ENCODE results near the gene AMN1. TPM values are rescaled to one million over a fixed set of nuclear protein-coding genes. Genes with fewer than 3 reads are reported as not detected.

Gene AMN1
- total RNA-seq, 2 experiments from 2014 or later = 5.9 to 7.3 TPM

- Mint-ChIP-seq H3K27me3 (no peaks in the 10 kb centered on the region), H3K36me3 (peaks cover 5% of the 10 kb centered on the region), H3K27ac (peak overlapping the region; percentile 100), H3K4me1 (peaks cover 9% of the 10 kb centered on the region), H3K4me3 (peak overlapping the region; percentile 97), H3K9me3 (no peaks in the 10 kb centered on the region)
- POLR2A ChIA-PET = interaction anchor here (0.7 to 1.5 kb wide), 7 partner anchors 65 to 476 kb away, joined by 3 to 15 read pairs (median 4); partner anchors contain the start of genes AMN1 and RESF1
- DNase-seq (no peak), ATAC-seq (ENCODE audit: low read depth) (peak; percentile 7)
Measured at GRCh38 chr12:31658471-31659086, 70.2 kb downstream of the AMN1 start.

GRCh38 chr12:31655792-31656191, 73.0 kb downstream of the AMN1 start:
- Mint-ChIP-seq H3K4me3 (no peak overlapping the region), H3K4me1 (peaks cover 17% of the 10 kb centered on the region), H3K27me3 (no peaks in the 10 kb centered on the region), H3K9me3 (no peaks in the 10 kb centered on the region), H3K27ac (no peak overlapping the region), H3K36me3 (no peaks in the 10 kb centered on the region)
- DNase-seq = no peak
- POLR2A ChIA-PET = no interaction called here
- ATAC-seq (ENCODE audit: low read depth) = no peak

- DNase-seq (no peak), ATAC-seq (ENCODE audit: low read depth) (no peak)
- Mint-ChIP-seq H3K4me1 (peaks cover 17% of the 10 kb centered on the region), H3K36me3 (no peaks in the 10 kb centered on the region), H3K27ac (no peak overlapping the region), H3K27me3 (no peaks in the 10 kb centered on the region), H3K9me3 (no peaks in the 10 kb centered on the region), H3K4me3 (no peak overlapping the region)
- POLR2A ChIA-PET = no interaction called here
Measured at GRCh38 chr12:31655208-31655607, 73.6 kb downstream of the AMN1 start.

- DNase-seq (no peak), ATAC-seq (ENCODE audit: low read depth) (no peak)
- Mint-ChIP-seq H3K27ac (peak overlapping the region; percentile 98), H3K27me3 (no peaks in the 10 kb centered on the region), H3K4me1 (peaks cover 11% of the 10 kb centered on the region), H3K4me3 (peak overlapping the region; percentile 73), H3K36me3 (no peaks in the 10 kb centered on the region), H3K9me3 (no peaks in the 10 kb centered on the region)
- POLR2A ChIA-PET = interaction anchor here (0.6 to 1.5 kb wide), 2 partner anchors 660 to 1084 kb away, joined by 4 to 10 read pairs; no protein-coding TSS in a partner anchor
Measured at GRCh38 chr12:31651893-31652521, 76.8 kb downstream of the AMN1 start.

GRCh38 chr12:31650918-31651317, 77.9 kb downstream of the AMN1 start:
- Mint-ChIP-seq H3K27me3 (no peaks in the 10 kb centered on the region), H3K4me3 (no peak overlapping the region), H3K27ac (no peak overlapping the region), H3K4me1 (peaks cover 11% of the 10 kb centered on the region), H3K9me3 (no peaks in the 10 kb centered on the region), H3K36me3 (no peaks in the 10 kb centered on the region)
- ATAC-seq (ENCODE audit: low read depth) (no peak), DNase-seq (no peak)
- POLR2A ChIA-PET = no interaction called here

- Mint-ChIP-seq H3K36me3 (no peaks in the 10 kb centered on the region), H3K27me3 (peaks cover 2% of the 10 kb centered on the region), H3K4me1 (no peaks in the 10 kb centered on the region), H3K27ac (no peak overlapping the region), H3K4me3 (no peak overlapping the region), H3K9me3 (no peaks in the 10 kb centered on the region)
- ATAC-seq (ENCODE audit: low read depth) (no peak), DNase-seq (no peak)
- POLR2A ChIA-PET = no interaction called here
Measured at GRCh38 chr12:31647086-31647491, 81.7 kb downstream of the AMN1 start.

- ATAC-seq (ENCODE audit: low read depth) = no peak
Measured at GRCh38 chr12:31645924-31646323, 82.9 kb downstream of the AMN1 start.

GRCh38 chr12:31644536-31644935, 84.3 kb downstream of the AMN1 start:
- Mint-ChIP-seq H3K9me3 (no peaks in the 10 kb centered on the region), H3K4me1 (no peaks in the 10 kb centered on the region), H3K27ac (no peak overlapping the region), H3K36me3 (no peaks in the 10 kb centered on the region), H3K4me3 (no peak overlapping the region), H3K27me3 (peaks cover 2% of the 10 kb centered on the region)
- DNase-seq = no peak
- no peak for ATAC-seq (ENCODE audit: low read depth)
- POLR2A ChIA-PET = no interaction called here

More at GRCh38 chr12:31645924-31646323, 82.9 kb downstream of the AMN1 start:
- no peaks in the 10 kb centered on the region for H3K9me3 Mint-ChIP-seq
- no peaks in the 10 kb centered on the region for H3K4me1 Mint-ChIP-seq
- no peak overlapping the region for H3K27ac Mint-ChIP-seq
- H3K27me3 Mint-ChIP-seq = peaks cover 2% of the 10 kb centered on the region
- no peak overlapping the region for H3K4me3 Mint-ChIP-seq
- DNase-seq = no peak
- POLR2A ChIA-PET = interaction anchor here (0.9 kb wide), 1 partner anchor 7 kb away, joined by 3 read pairs; no protein-coding TSS in a partner anchor
- no peaks in the 10 kb centered on the region for H3K36me3 Mint-ChIP-seq

GRCh38 chr12:31641509-31642090, 87.2 kb downstream of the AMN1 start:
- Mint-ChIP-seq H3K9me3 (no peaks in the 10 kb centered on the region), H3K4me3 (no peak overlapping the region), H3K27me3 (peaks cover 2% of the 10 kb centered on the region), H3K27ac (no peak overlapping the region), H3K4me1 (no peaks in the 10 kb centered on the region), H3K36me3 (no peaks in the 10 kb centered on the region)
- no peak for ATAC-seq (ENCODE audit: low read depth)
- POLR2A ChIA-PET = no interaction called here
- no peak for DNase-seq

GRCh38 chr12:31634620-31635019, 94.2 kb downstream of the AMN1 start:
- no peak for DNase-seq
- H3K4me3 Mint-ChIP-seq = no peak overlapping the region
- H3K27me3 Mint-ChIP-seq = no peaks in the 10 kb centered on the region
- no peaks in the 10 kb centered on the region for H3K36me3 Mint-ChIP-seq
- no peaks in the 10 kb centered on the region for H3K9me3 Mint-ChIP-seq
- H3K4me1 Mint-ChIP-seq = no peaks in the 10 kb centered on the region
- H3K27ac Mint-ChIP-seq = no peak overlapping the region
- POLR2A ChIA-PET = no interaction called here
- no peak for ATAC-seq (ENCODE audit: low read depth)

- DNase-seq = no peak
- Mint-ChIP-seq H3K4me1 (no peaks in the 10 kb centered on the region), H3K27me3 (no peaks in the 10 kb centered on the region), H3K27ac (no peak overlapping the region), H3K9me3 (no peaks in the 10 kb centered on the region), H3K4me3 (no peak overlapping the region), H3K36me3 (no peaks in the 10 kb centered on the region)
- no peak for ATAC-seq (ENCODE audit: low read depth)
- POLR2A ChIA-PET = no interaction called here
Measured at GRCh38 chr12:31633464-31633863, 95.4 kb downstream of the AMN1 start.

- no peaks in the 10 kb centered on the region for H3K27me3 Mint-ChIP-seq
Measured at GRCh38 chr12:31631809-31632208, 97.0 kb downstream of the AMN1 start.

GRCh38 chr12:31631023-31631724, 97.6 kb downstream of the AMN1 start:
- no peaks in the 10 kb centered on the region for H3K36me3 Mint-ChIP-seq
- no peaks in the 10 kb centered on the region for H3K9me3 Mint-ChIP-seq
- H3K4me1 Mint-ChIP-seq = no peaks in the 10 kb centered on the region
- POLR2A ChIA-PET = no interaction called here
- no peak overlapping the region for H3K27ac Mint-ChIP-seq
- no peaks in the 10 kb centered on the region for H3K27me3 Mint-ChIP-seq
- no peak for DNase-seq
- ATAC-seq (ENCODE audit: low read depth) = no peak
- no peak overlapping the region for H3K4me3 Mint-ChIP-seq

More at GRCh38 chr12:31631809-31632208, 97.0 kb downstream of the AMN1 start:
- DNase-seq (no peak), ATAC-seq (ENCODE audit: low read depth) (no peak)
- Mint-ChIP-seq H3K4me1 (no peaks in the 10 kb centered on the region), H3K4me3 (no peak overlapping the region), H3K9me3 (no peaks in the 10 kb centered on the region), H3K27ac (no peak overlapping the region), H3K36me3 (no peaks in the 10 kb centered on the region)
- POLR2A ChIA-PET = no interaction called here

Measured in activated naive CD8-positive, alpha-beta T cell treated with anti-CD3 and anti-CD28 coated beads, Interleukin-2, amount 10 ng/mL, durations not matched to agents 7 days and 5 days (primary cell).